NCI-H1092 treated with DMSO at 0.1 percent for 48 hours (cell line): ENCODE results near the gene GLIS1.

Experiments
- DNase-seq: peaks from one replicate; lab custom pipeline; 2025; lab: John Stamatoyannopoulos, UW

GLIS1 gene

DNA sequence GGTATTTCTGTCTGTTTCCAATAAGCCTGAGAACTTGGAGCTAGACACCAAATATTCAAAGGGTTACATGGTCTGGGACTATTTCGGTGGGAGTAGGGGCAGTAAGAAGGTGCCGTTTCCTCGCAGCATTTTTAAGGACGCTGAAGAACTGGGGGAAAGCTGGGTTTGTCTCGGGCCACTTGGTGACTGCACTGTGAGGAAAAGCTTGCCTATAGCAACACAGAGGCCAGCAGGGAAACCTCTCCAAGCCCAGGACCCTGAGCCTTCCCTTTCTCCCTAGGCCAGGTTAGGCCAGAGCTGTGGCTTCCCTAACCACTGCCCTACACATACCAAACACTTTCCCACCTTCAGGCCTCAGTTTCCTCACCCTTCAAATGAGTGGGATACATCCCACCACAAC, 3.3 kb downstream of the GLIS1 start:
- DNase-seq, result no peak

DNA sequence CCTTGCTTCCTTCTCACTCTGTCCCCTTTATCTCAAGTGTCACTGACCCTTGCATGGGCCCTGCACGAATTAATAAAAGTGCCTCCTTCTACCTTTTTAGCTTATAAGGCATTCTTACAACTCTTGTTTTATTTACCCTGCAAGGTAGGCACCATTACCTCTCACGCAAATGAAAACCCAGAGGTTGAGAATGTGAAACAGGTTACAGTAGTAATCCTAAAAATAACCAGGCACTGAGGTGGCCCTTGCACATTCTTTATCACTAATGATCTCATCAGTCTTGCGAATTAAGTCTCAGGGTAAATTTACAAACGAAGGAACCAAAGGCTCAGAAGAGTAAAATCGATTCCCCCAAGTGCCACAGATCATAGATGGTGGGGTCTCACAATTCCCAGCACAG, 3.7 kb downstream of the GLIS1 start:
- no peak for DNase-seq

DNA sequence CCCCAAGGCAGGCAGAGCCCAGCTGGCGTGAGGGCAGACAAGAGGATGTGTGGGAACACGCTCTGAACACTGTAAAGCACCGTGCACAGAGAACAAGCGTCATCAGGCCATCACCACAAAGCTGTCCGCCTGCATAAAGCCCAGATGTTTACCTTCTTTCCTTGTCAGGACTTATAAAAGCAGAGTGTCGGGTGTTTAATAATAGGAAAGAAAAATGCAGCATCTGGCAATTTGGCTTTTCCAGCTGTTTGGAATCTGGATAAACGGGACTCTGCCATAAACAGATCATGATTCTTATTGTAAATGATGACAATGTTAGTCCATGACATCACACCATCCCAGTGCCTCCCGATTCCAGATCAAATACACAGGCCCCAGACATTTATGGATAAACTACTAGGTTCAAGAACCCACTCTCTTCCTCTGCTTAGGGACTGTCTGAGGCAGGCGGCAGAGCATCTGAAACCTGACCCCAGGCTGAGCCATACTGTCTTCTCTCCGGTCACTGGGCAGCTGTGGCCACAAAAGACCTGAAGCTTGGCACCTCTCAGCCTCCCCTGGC, 4.2 kb downstream of the GLIS1 start:
- no peak for DNase-seq

DNA sequence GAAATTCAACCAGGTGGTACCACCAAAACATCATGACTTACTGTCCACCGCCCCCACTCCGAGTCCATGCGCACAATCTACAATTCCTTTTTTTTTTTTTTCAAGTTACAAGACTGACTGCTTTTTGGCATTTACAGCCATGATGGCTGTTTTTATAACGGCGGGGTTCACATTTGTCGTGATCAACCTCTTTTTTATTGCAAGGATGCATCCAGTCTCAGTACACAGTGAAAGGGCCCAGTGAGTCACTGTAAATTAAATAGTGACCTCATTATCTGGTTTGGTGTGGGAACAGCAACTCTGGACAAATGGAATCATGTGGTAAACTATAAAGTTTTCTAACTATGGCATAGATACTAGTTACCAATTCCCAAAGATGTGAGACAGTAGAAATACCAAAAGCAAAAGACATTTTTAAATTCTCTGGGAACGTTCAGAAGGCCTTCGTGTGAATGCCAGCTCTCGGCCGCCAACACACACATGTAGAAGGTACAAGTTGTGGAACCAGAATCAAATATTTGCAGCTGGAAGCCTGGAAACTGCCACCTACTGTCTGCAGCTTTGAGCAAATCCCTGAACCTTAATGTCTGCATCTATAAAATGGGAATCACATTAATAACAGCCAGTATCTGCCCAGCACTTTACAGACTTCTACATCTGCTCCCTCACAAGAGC, 4.9 kb downstream of the GLIS1 start:
- DNase-seq, result no peak

DNA sequence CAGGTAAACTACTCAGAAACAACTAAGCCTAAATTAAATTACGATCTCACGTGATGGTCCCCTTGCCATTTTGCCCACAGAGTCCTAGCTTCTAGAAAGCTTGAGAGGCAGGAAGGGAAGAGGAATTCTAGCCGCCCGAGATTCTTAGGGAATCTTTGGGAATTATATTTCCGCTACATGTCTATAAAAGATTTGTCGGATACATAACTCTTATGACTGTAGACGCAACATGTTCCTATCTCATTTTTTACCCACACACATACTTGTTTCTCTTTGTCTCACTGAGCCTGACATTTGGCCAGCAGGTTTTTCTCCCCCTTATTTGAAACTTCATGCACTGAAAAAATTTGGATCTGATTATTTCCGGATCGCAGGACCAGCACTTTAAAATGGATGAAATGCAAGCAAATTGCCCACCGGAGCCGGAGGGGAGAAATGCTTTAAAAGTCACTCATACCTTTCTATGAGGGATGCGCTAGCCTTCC, 5.5 kb downstream of the GLIS1 start:
- no peak for DNase-seq

DNA sequence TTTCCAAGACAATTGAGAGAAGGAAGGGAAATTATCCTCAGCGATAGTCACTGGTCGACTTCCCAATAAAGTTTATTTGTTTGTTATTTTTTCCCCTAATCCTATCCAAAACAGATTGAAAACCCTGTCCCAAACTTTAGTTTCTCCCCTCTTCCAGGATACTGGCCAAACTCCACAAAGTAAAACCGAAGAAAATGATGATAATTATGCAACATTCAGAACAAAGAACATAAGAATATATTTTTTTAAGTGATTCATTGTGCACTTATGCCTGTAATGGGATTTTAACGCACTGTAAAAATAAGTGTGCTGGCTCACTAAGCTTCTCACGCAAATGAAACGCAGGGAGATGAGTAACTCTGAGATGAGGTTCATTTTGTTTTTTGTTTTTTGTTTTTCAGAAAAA, 6.0 kb downstream of the GLIS1 start:
- no peak for DNase-seq

DNA sequence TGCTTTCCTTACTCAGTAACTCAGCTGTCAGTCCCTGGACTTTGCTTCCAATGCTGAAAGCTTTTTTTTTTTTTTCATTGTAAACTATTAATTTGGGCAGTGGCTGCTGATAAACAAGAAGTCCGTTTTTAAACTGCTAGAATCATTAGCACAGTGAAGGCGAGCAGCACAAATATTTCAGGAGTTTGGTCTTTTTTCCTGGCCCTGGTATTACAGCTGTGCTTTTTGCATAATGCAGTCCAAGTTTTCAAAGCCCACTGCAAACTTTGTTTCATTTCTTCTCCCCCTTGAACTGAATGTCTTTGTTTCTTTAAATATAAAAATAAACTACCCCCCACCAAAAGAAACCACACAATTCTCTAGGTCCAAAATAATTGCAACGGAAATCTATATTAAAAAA, 6.6 kb downstream of the GLIS1 start:
- no peak for DNase-seq

DNA sequence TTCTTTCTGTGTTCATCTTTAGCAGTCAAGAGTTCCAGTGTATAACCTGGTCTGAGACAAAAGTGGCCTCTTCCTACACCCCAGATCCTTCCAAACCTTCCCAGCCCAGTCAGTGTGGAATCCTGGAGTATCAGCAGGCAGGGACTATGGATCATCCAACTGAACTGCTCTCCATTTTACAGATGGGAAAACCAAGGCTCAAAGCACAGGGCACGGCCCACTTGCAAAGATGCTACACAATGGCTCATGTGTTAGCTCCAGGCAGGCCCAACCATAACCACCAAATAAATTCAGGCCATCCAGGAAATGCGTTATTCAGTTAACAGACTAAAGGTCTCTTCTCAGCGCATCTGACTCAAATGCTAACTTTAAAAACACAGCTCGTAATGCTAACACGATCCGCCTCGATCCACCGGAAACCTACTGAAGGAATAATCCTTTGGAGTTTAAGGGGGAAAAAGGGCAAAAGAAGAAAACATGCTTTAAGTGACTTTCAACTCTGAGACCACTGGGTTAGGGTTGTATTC, 7.1 kb downstream of the GLIS1 start:
- DNase-seq, result no peak

DNA sequence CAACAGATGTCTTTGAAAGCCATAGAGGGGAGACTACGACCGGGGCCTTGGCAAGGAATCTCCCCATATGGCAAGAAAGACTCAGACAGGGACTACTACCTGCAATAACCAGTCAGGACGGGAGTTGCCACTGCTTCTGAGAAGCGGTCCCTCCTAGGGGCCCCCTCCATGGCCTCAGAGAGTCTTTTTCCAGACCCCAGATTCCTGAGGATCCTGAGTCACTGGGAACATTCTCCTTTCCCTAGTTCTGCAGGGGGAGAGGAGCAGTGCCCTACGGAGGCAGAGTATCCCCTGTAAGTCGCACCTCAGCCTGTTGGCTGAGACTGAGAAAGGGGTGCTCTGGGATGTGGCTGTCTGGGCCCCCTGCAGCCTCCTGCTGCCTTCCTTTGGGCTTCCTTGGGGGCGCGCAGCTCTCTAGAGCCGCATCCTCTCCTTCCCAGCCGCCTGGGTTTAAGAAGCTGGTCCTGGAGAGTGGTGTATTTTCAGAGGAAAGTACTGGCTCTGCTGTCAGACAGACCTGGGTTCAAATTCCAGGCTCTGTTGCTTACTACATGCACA, 7.8 kb downstream of the GLIS1 start:
- DNase-seq, result no peak

DNA sequence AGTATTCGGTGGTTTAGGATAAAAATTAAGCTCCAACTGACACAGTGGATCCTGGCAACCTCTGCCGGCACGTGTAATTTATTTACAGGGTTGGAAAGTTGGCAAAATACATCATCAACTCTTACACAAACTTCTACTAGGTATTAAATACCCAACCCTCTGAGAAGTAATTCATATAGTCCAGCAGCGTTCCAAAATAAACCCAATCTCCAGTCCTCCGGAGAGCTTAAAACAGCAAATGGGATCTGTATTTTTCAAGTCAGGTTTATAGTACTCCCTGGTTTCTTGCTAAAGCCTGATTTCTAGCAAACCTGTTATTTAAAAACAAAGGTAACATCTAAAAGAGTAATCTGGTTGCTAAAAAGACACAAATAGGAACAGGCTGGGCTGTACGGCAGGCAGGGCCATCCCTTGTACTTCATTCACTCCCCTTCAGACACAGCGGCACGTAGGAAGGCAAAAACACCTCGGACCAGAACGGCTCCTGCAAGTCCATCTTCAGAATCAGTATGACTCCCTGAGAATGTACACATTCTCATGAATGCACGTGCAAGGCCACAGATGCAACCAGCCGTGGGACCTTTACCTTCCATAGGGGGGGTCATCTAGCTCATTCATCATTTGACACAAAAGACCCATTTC, 8.6 kb downstream of the GLIS1 start:
- DNase-seq, result no peak

DNA sequence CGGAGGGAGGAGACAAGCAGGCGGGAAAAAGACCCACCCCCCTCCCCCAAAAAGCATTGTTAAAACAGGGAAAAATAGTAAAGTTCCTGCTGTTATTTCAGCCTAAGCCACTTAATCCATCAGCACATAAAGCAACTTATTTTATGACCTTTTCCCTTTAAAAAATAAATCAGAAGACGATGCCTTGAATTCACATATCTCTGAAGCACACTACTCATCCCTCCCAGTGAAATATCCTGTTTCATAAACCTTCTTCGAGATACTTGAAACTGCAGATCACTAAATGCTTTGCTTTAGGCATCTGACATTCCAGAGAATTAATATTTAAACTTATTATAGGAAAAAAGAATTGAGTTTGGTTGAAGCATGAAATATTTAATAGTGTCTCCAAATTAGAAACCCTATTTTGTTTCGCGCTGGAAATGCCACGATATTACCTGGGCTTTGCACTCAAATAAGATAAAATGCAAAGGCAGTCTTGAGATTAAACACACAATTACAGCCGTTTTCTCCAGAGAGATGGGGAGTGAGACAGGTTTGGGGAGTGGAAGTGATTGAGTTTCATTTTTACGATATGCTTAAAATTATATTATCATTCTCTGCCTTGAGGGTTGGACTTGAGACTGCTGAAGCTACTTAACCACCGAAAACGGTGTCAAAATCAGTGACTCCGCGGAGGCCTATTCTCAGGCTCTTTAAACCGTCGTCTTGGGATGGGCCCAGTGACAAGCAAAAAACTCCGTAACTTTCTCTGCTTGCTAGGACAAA, 9.3 kb downstream of the GLIS1 start:
- DNase-seq, result no peak

DNA sequence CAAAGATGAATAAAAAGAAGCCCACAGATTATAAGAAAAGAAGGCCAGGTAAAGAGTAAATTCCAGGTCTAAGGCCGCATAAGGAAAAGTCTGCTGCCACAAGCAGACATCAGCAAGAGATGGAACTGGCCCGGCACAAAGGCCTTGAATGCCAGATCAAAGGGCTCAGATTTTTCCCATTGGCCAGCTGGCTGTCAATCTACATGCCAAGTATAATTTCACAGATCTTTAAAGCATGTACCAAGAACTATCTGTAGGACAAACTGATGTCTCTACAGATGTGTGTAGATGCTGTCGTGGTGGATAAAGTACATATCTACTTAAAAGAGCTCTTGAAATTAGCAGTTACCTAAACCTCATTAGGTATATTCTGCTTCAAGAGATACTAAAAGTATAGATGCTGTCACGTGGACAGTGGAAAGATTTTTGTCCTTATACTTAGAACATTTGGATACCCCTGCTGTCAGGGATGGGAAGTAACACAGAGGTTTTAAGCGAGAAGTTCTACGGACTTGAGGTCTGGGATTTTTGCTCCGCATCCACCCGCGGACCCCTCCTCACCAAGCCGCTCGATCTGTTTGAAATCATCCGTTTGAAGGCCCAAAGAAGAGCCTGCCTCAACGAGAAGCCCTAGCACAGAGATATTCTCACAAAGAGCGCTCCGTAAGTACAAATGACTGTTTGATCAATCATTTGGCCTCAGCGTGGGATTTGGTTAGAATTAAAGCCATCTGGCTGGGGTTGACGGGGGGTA, 10.1 kb downstream of the GLIS1 start:
- no peak for DNase-seq

DNA sequence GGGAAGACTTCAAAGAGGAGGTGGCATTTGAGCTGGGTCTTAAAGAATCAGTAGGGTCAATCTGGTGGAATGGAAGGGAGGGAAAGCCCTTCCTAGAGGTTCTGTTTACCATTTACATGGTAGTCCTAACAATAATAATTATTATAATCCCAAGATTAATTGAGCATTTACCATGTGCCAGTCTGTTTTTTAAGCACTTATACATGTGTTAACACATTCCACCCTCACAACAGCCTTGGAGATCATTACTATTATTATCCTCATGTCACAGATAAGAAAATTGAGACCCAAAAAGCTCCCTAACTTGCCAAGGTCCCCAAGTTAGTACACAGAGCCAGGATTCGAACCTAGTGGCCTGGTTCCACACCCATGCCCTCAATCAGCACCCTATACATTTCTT, 10.8 kb downstream of the GLIS1 start:
- DNase-seq, result no peak

DNA sequence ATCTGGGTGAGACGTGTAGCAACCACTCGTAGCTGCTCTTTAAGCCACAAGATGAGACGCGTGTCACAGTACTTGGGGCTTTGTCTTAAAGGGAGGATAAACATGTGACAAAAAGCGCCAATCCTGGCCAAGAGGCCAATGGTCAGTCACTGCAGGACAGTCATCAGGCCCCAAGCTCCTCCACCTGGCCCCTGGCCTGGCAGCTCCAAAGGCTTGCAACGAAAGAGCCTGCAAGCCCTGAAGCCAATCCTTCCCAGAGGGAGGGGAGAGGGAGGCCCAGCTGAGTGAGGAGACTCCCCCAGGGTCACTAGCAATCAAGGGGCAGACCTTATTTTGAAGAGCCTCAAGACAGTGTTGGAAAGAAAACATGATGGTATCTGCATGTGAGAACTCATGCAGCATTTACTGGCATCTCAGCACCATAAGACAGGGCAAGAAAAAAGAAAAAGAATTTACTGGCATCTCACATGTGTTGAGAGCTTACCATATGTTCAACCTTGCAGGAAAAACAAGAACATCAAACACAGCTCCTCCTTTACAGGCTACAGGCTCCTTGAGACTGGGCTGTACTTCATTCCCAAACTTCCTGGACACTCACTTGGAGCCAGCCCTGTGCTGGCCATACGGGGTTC, 11.4 kb downstream of the GLIS1 start:
- DNase-seq, result no peak

DNA sequence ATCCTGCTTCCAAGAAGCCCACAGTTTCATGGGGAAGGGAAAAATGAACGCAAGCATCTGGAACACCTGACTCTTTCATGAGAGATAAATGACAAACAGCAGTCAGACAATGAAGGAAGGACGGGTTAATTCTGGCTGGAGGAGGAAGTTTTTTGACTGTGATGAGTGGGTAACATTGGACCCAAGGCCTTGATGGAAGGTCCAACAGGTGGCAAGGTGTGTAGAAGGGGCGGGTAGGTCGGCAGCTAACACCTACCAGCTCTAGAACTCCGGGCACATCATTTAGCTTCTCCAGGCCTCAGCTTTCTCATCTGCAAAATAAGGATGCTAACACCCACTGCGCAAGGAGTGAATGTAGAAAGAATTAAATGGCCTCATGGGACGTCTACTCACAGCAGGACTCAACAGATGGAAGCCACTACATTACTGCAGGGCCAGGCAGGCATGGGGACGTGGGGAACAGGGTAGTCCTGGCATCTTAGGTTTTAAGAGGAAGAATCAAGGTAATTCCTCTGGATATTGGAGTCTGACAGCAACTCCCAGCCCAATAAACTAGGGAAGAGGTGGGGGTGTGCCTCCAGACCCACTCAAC, 12.9 kb downstream of the GLIS1 start:
- no peak for DNase-seq

DNA sequence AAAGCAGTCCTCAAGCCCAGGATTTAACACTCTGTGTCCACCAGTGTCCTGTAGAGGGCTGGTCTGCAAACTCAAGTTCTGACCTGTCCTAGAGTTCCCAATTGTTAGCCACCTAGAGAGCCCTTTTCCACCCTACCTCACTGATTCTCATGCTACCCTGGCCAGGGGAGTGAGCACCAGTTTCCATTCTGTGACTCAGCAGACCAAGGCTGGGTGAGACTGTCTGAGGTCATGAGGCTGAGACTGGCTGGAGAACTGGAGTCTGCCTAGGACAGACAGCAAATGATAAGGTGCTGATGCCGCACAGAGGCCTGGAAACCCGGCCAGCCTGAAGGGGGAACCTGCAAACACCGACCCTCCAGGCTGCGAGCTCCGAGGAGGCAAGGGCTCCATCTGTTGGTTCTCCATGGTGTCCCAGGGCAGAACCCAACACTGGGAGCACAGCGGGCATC, 13.7 kb downstream of the GLIS1 start:
- no peak for DNase-seq

DNA sequence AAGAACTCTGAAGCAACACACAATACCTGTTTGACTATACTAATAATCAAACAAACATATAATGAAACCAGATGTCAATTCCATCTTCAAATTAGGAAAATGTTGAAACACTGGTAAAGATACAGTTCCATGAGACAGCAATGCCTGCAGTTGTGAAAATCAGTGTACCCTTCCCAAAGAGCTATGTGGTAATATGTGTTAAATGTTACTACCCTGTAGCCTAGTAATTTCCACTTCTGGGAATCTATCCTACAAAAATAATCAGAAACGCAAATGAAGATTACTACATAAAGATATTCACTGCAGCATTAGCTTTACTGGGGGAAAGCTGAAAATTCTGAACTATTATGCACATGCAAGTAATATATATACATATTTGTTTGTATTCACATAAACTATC, 16.9 kb downstream of the GLIS1 start:
- no peak for DNase-seq

DNA sequence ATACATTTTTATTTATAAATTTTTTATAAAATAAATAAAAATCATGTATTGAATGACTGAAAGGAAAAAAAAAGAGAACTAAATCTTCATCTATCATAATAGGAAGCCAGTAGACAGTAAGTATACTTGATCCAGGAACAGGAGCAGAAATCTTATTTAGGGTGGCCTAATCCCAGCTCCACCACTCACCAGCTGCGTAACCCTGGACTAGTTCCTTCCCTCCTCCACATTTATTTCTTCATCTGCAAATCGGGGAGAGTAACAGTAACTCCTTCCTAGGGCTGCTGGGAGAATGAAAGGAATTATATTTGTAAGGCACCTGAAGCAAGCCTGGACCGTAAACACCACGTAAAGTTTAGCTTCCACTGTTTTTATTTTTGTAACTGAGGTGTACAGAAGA, 17.9 kb downstream of the GLIS1 start:
- DNase-seq, result no peak

DNA sequence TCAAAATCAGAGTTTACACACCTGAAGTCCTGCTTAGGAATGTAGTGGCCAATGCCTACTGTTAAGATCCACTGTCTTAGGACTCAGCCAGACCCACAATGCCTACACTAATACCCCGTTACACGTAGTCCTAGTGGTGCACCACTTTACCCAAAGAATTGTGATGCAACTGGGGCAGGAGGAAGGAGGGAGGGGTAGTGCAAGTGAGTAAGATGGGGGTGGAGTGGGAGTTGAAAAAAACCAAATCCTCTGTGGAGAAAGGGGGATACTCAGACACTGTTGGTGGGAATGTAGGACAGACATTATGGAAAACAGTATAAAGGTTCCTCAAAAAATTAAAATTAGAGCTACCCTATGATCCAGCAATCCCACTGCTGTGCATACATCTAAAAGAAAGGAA, 19.5 kb downstream of the GLIS1 start:
- DNase-seq, result no peak

DNA sequence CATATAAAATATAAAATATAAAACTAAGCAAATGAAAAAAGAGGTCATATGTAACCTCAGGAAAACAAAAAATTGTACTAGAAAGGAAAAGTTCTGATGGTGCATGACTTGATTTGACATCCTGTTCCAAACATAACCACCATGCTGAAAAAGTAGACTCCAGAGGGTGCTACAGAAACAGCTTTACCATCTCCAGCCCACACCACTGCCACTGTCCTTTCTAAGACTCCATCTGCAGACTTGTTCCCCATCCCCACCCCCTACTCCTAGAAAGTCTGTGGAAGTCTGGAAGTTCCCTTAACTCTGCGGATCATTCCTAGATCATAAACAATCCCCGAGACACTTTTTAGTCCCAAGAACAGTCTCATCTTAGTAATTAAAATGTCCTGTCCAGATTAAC, 20.5 kb downstream of the GLIS1 start:
- no peak for DNase-seq
